Measurements from ENCODE around the gene COL28A1. TPM values are rescaled to one million over a fixed set of nuclear protein-coding genes. Genes with fewer than 3 reads are reported as not detected.

The COL28A1 gene
- total RNA-seq, 3 donors from 2014 or later (not counting 1 experiment from before 2014, with no cell fraction given) = 0.28 to 0.84 (median 0.45) TPM

DNA sequence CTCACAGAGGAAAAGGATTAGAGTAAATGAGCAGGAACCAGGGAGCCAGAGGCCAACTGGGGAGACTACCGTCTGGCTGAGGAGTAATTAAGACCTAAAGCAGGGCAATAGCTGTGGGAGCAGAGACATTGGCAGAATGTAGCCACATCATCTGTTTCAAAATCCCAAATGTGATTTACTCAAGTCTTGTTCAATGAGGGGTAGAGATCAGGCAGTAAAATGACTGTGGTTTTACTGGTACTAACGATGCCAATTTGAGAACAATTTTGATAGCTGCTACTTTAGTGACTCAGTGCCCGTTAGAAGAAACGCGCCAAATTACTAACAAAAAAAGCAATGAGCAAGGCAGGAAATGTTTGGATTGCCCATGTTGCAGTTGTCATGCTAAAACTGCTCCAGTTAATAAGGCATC lies 18.4 kb upstream of the COL28A1 start:
- intact Hi-C loops (cut with micrococcal nuclease) = no loop called here
- no peak overlapping the region for H3K4me3 Mint-ChIP-seq
- 97% methylated on average over 5 of the region's 5 CpGs for WGBS (ENCODE audit: insufficient coverage)
- peaks cover 0 to 9% of the 10 kb centered on the region in 2 donors for H3K9me3 Mint-ChIP-seq
- ATAC-seq (no peak), DNase-seq (no peak)
- H3K27ac ChIP-seq (ENCODE audit: low read length) = no peak overlapping the region
- no peaks in the 10 kb centered on the region for H3K4me1 Mint-ChIP-seq
- H3K4me1 ChIP-seq (ENCODE audit: control insufficient read depth, insufficient read depth, low read length) = no peaks in the 10 kb centered on the region
- peaks cover 0 to 4% of the 10 kb centered on the region in 2 donors for H3K27me3 Mint-ChIP-seq (ENCODE audit: low read depth in 2 of 2)
- H3K36me3 ChIP-seq (ENCODE audit: control insufficient read depth, insufficient read depth, low read length) = no peaks in the 10 kb centered on the region
- H3K9me3 ChIP-seq (ENCODE audit: control insufficient read depth, insufficient read depth, low read length) = no peaks in the 10 kb centered on the region
- H3K4me3 ChIP-seq (ENCODE audit: low read length) = no peak overlapping the region
- TF ChIP-seq CTCF (IDR thresholded peaks at IDR 0.05) = no peak
- H3K27me3 ChIP-seq (ENCODE audit: control insufficient read depth, insufficient read depth, low read length) = no peaks in the 10 kb centered on the region
- H3K36me3 Mint-ChIP-seq = peaks cover 16% of the 10 kb centered on the region
- no peak overlapping the region for H3K27ac Mint-ChIP-seq

GRCh38 chr7:7553386-7553785 lies 17.7 kb upstream of the COL28A1 start:
- H3K27ac Mint-ChIP-seq = no peak overlapping the region
- no peak overlapping the region for H3K4me3 Mint-ChIP-seq
- peaks cover 10% of the 10 kb centered on the region for H3K36me3 Mint-ChIP-seq
- peaks cover 0 to 4% of the 10 kb centered on the region in 2 donors for H3K27me3 Mint-ChIP-seq (ENCODE audit: low read depth in 2 of 2)
- DNase-seq (no peak), ATAC-seq (no peak)
- H3K4me3 ChIP-seq (ENCODE audit: low read length) = no peak overlapping the region
- no peaks in the 10 kb centered on the region for H3K36me3 ChIP-seq (ENCODE audit: control insufficient read depth, insufficient read depth, low read length)
- no peaks in the 10 kb centered on the region for H3K27me3 ChIP-seq (ENCODE audit: control insufficient read depth, insufficient read depth, low read length)
- TF ChIP-seq CTCF (IDR thresholded peaks at IDR 0.05) = no peak
- no peaks in the 10 kb centered on the region for H3K4me1 ChIP-seq (ENCODE audit: control insufficient read depth, insufficient read depth, low read length)
- H3K9me3 ChIP-seq (ENCODE audit: control insufficient read depth, insufficient read depth, low read length) = no peaks in the 10 kb centered on the region
- intact Hi-C loops (cut with micrococcal nuclease) = no loop called here
- H3K9me3 Mint-ChIP-seq = peaks cover 0 to 3% of the 10 kb centered on the region in 2 donors
- H3K4me1 Mint-ChIP-seq = no peaks in the 10 kb centered on the region
- 83% methylated on average over 1 of the region's 1 CpG for WGBS (ENCODE audit: insufficient coverage)
- no peak overlapping the region for H3K27ac ChIP-seq (ENCODE audit: low read length)

- Histone ChIP-seq H3K27ac (ENCODE audit: low read length) (no peak overlapping the region), H3K9me3 (ENCODE audit: control insufficient read depth, insufficient read depth, low read length) (no peaks in the 10 kb centered on the region), H3K36me3 (ENCODE audit: control insufficient read depth, insufficient read depth, low read length) (no peaks in the 10 kb centered on the region), H3K27me3 (ENCODE audit: control insufficient read depth, insufficient read depth, low read length) (no peaks in the 10 kb centered on the region), H3K4me3 (ENCODE audit: low read length) (no peak overlapping the region), H3K4me1 (ENCODE audit: control insufficient read depth, insufficient read depth, low read length) (no peaks in the 10 kb centered on the region)
- Mint-ChIP-seq H3K4me1 (no peaks in the 10 kb centered on the region), H3K4me3 (no peak overlapping the region), H3K36me3 (no peaks in the 10 kb centered on the region), H3K27ac (no peak overlapping the region), H3K27me3 (ENCODE audit: low read depth in 2 of 2) (peaks cover 0 to 4% of the 10 kb centered on the region in 2 donors), H3K9me3 (no peaks in the 10 kb centered on the region)
- WGBS (ENCODE audit: insufficient coverage) = no CpG with 5 or more reads among the region's 2 CpGs
- no peak for TF ChIP-seq CTCF (IDR thresholded peaks at IDR 0.05)
- DNase-seq = no peak
- ATAC-seq = no peak
- intact Hi-C loops (cut with micrococcal nuclease) = no loop called here
These were observed 16.5 kb upstream of the COL28A1 start for GRCh38 chr7:7552199-7552598.

DNA sequence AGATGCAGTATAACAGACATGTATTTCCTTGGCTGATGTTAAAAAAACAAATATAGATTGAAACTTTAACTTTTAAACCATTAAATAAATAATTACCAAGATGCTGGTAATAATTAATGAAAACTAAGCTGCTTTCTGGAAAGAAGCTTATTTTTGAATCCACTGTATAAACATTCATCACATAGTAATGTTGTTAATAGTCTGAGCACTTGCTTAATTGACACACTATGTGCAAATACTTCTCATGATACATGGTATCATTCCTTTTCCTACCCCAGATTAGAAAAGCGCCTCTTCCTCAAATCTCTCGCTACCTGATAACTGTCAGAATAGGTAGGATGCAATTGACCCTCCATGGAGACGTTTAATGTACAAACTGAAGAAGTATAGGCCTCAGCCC lies 15.0 kb upstream of the COL28A1 start:
- H3K4me1 Mint-ChIP-seq = no peaks in the 10 kb centered on the region
- Histone ChIP-seq H3K27me3 (ENCODE audit: control insufficient read depth, insufficient read depth, low read length) (no peaks in the 10 kb centered on the region), H3K9me3 (ENCODE audit: control insufficient read depth, insufficient read depth, low read length) (no peaks in the 10 kb centered on the region), H3K36me3 (ENCODE audit: control insufficient read depth, insufficient read depth, low read length) (no peaks in the 10 kb centered on the region), H3K27ac (ENCODE audit: low read length) (no peak overlapping the region), H3K4me3 (ENCODE audit: low read length) (no peak overlapping the region), H3K4me1 (ENCODE audit: control insufficient read depth, insufficient read depth, low read length) (no peaks in the 10 kb centered on the region)
- no peaks in the 10 kb centered on the region for H3K9me3 Mint-ChIP-seq
- ATAC-seq (no peak), DNase-seq (no peak)
- whole genome bisulfite sequencing (ENCODE audit: insufficient coverage) = 96% methylated on average over 3 of the region's 3 CpGs
- no peak overlapping the region for H3K27ac Mint-ChIP-seq
- no peaks in the 10 kb centered on the region for H3K27me3 Mint-ChIP-seq (ENCODE audit: low read depth in 2 of 2)
- no peaks in the 10 kb centered on the region for H3K36me3 Mint-ChIP-seq
- intact Hi-C loops (cut with micrococcal nuclease) = no loop called here
- no peak for TF ChIP-seq CTCF (IDR thresholded peaks at IDR 0.05)
- no peak overlapping the region for H3K4me3 Mint-ChIP-seq

Measured in natural killer cell (primary cell).